HepG2 (cell line): ENCODE measurements around the gene EMP2. TPM values are rescaled to one million over a fixed set of nuclear protein-coding genes. Genes with fewer than 3 reads are reported as not detected.

Source experiments
- ATF5 ChIP-seq: sonication (generic); formaldehyde crosslinking; IDR thresholded peaks from 2 replicates; pipeline ENCODE4 v1.4.0; 2020; ENCODE audit warnings: mild to moderate bottlenecking, low read depth, missing genetic modification reagents
- BCLAF1 ChIP-seq: fragments of 450-650 bp; IDR thresholded peaks from 2 replicates; pipeline ENCODE4 v1.6.1; 2017; ENCODE audit warnings: mild to moderate bottlenecking
- CEBPB ChIP-seq: IDR thresholded peaks from 2 replicates; pipeline ENCODE4 v1.6.1; 2011; ENCODE audit warnings: low read depth, low read length, improper control_type of control experiment, borderline replicate concordance
- JARID2 ChIP-seq: sonication (generic); formaldehyde crosslinking; IDR thresholded peaks from 2 replicates; pipeline ENCODE4 v1.8.1; 2023; ENCODE audit warnings: missing genetic modification reagents, inconsistent platforms; ENCODE audit not compliant: insufficient replicate concordance
- NCOA2 ChIP-seq: sonication (generic); formaldehyde crosslinking; IDR thresholded peaks from 2 replicates; pipeline ENCODE4 v1.8.0; 2022; ENCODE audit warnings: inconsistent platforms
- NPAS2 ChIP-seq: sonication (generic); formaldehyde crosslinking; IDR thresholded peaks from 2 replicates; pipeline ENCODE4 v1.8.0; 2022; ENCODE audit warnings: mild to moderate bottlenecking, missing genetic modification reagents, borderline replicate concordance
- PAXIP1 ChIP-seq: sonication (generic); formaldehyde crosslinking; conservative IDR thresholded peaks from 2 replicates; pipeline ENCODE4 v1.4.0; 2020; ENCODE audit warnings: mild to moderate bottlenecking, missing genetic modification reagents, moderate library complexity
- PHF20 ChIP-seq: sonication (generic); formaldehyde crosslinking; IDR thresholded peaks from 2 replicates; pipeline ENCODE4 v1.5.0; 2020; ENCODE audit warnings: mild to moderate bottlenecking, missing genetic modification reagents
- PRDM15 ChIP-seq: sonication (generic); formaldehyde crosslinking; IDR thresholded peaks from 2 replicates; pipeline ENCODE4 v1.4.0; 2020; ENCODE audit warnings: missing genetic modification reagents
- SNRNP70 ChIP-seq: fragments of 200-400 bp; formaldehyde crosslinking; IDR thresholded peaks from 2 replicates; pipeline ENCODE4 v1.6.1; 2017; ENCODE audit warnings: mild to moderate bottlenecking, low read depth, low read length, moderate library complexity
- THAP11 ChIP-seq: IDR thresholded peaks from 2 replicates; pipeline ENCODE4 v1.6.1; 2016; ENCODE audit warnings: missing biosample characterization, missing genetic modification reagents
- ZBTB4 ChIP-seq: sonication (generic); formaldehyde crosslinking; IDR thresholded peaks from 2 replicates; pipeline ENCODE4 v1.4.0; 2020; ENCODE audit warnings: missing genetic modification reagents, mild to moderate bottlenecking, borderline replicate concordance
- ZNF563 ChIP-seq: sonication (generic); formaldehyde crosslinking; IDR thresholded peaks from 2 replicates; pipeline ENCODE4 v1.8.0; 2022; ENCODE audit warnings: mild to moderate bottlenecking, moderate library complexity, missing genetic modification reagents
- ZNF724P ChIP-seq: sonication (generic); formaldehyde crosslinking; IDR thresholded peaks from 2 replicates; pipeline ENCODE4 v1.8.0; 2022; ENCODE audit warnings: missing genetic modification reagents, borderline replicate concordance
- polyA plus RNA-seq, 8 experiments: library from polyadenylated mRNA; depleted of rRNA in 3 of 8; stranded (reverse) in 7 of 8; unstranded in 1 of 8; fragments of >200 nt; fragmentation: Illumina TruSeq in 4 of 8; extraction: Trizol in 4 of 8; gene quantifications; 2 replicates each; pipeline versions ENCODE4 v1.2.1 to v1.2.3, GENCODE V29; 2011 to 2016; ENCODE audit warnings: low read depth in 4 of 8, missing spikeins in 1 of 8, mixed read lengths in 1 of 8; ENCODE audit not compliant: insufficient read depth in 1 of 8
- total RNA-seq, 5 experiments: library from RNA; depleted of rRNA; stranded (reverse); fragments of >200 nt; fragmentation: Illumina TruSeq; extraction: Trizol; gene quantifications; 2 replicates each; pipeline ENCODE4 v1.2.3, GENCODE V29; 2016; ENCODE audit warnings: low read depth in 1 of 5

The EMP2 gene
- total and polyA plus RNA-seq, 2 of the 13 experiments (the other 11 are each of a cell fraction or from before 2014, with no cell fraction given), result 24.6 to 91.2 TPM

GRCh38 chr16:10521681-10522274 is 58.6 kb downstream of the EMP2 start (continued):
- TF ChIP-seq ATF5 (CRISPR knock-in tag), result no peak
- no peak for TF ChIP-seq ZNF724P (CRISPR knock-in tag)
- TF ChIP-seq ZNF563 (CRISPR knock-in tag), result no peak
- no peak for TF ChIP-seq PHF20 (CRISPR knock-in tag)
- TF ChIP-seq NCOA2 (CRISPR knock-in tag), result no peak
- no peak for TF ChIP-seq NPAS2
- TF ChIP-seq PAXIP1 (CRISPR knock-in tag), result no peak
- no peak for TF ChIP-seq SNRNP70
- no peak for TF ChIP-seq PRDM15
- TF ChIP-seq BCLAF1, result no peak
- no peak for TF ChIP-seq ZBTB4
- no peak for TF ChIP-seq JARID2 (CRISPR knock-in tag)
- TF ChIP-seq CEBPB, result peak; percentile 13; the same call in 1 of the 2 replicates
- TF ChIP-seq THAP11 (CRISPR knock-in tag), result 0 out of 2 replicates have a peak, but pooled peaks have one; percentile 43
